ENCODE data around the gene COL27A1.

DNA sequence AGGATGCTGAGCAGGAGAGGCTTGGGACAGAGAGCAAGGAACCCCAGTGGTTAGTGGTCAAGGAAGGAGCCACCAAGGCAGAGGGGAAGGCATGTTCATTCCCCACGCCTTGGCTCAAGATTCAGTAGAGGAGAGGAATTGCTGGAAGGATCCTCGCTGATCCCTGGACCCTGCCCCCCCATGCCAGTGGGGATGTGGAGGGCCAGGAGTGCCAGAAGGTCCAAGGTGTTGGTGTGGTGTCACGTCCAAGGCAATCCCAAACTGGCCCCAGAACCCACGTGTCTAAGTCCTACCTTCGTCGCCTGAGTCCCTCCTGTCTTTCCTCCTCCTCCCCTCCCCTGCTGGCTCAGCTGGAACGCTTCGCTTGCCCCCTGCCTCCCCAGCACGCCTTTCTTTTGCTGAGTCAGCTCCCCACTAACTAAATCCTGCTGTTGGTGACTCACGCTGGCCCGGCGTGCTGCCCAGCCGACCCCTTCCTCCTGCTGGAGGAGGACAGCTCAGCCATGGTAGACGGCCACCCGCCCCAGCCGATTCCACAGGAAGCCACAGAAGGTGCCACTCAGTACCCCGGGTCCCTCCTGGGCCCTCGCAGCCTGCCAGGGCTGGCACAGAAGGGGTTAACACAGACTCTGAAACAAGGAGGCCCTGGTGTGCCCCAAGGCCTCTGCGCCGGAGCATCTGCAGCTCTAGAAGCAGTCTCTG lies 130.0 kb downstream of the COL27A1 start:
- no peak for TF ChIP-seq POLR2A (IDR thresholded peaks at IDR 0.05; ENCODE audit: low read depth, low read length)
- no peak for TF ChIP-seq CTCF (IDR thresholded peaks at IDR 0.05; ENCODE audit: extremely low read depth in 1 of 2, insufficient read depth in 1 of 2, low read depth in 1 of 2, low read length in 2 of 2)
- TF ChIP-seq POLR2AphosphoS5 (IDR thresholded peaks at IDR 0.05; ENCODE audit: insufficient read depth, low read depth, low read length) = no peak
- TF ChIP-seq, protein P1, sequence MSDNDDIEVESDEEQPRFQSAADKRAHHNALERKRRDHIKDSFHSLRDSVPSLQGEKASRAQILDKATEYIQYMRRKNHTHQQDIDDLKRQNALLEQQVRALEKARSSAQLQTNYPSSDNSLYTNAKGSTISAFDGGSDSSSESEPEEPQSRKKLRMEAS (IDR thresholded peaks at IDR 0.05; ENCODE audit: insufficient read depth, insufficient read length) = no peak
- no peak for TF ChIP-seq EZH2 (IDR thresholded peaks at IDR 0.05; ENCODE audit: borderline replicate concordance, low read depth, low read length, severe bottlenecking)
- TF ChIP-seq FOS (IDR thresholded peaks at IDR 0.05; ENCODE audit: borderline replicate concordance, insufficient read depth, low read length) = peak; percentile 34
- no peak for TF ChIP-seq GATA2 (IDR thresholded peaks at IDR 0.05; ENCODE audit: insufficient read depth, insufficient read length, low read depth, low read length)

Measured in endothelial cell of umbilical vein (primary cell).